CD14-positive monocyte (primary cell): ENCODE measurements around the gene POU6F2. TPM values are rescaled to one million over a fixed set of nuclear protein-coding genes. Genes with fewer than 3 reads are reported as not detected.

ENCODE experiments used
- DNase-seq, 3 donors: peaks; one replicate each; pipeline ENCODE4 v3.0.0-alpha.2; 2011 to 2022
- H2AFZ ChIP-seq: 2 replicates; pipeline ENCODE4 v1.6.0; 2012; ENCODE audit warnings: mild to moderate bottlenecking, low read depth, low read length, inconsistent platforms; ENCODE audit not compliant: insufficient read depth, poor library complexity, severe bottlenecking
- H3K27ac ChIP-seq, 2 donors: 1 replicate in 1 of 2; 2 replicates in 1 of 2; pipeline ENCODE4 v1.5.1; 2012 to 2013; ENCODE audit warnings: low read length in 2 of 2, control low read depth in 1 of 2, inconsistent platforms in 1 of 2, low read depth in 1 of 2, mild to moderate bottlenecking in 1 of 2
- H3K27me3 ChIP-seq, 2 donors: one replicate each; pipeline versions ENCODE4 v1.6.0 to v1.6.1; 2011 to 2013; ENCODE audit warnings: low read length in 2 of 2; ENCODE audit not compliant: control insufficient read depth in 2 of 2, insufficient read depth in 2 of 2
- H3K36me3 ChIP-seq, 2 donors: replicated peaks in 1 of 2; 1 replicate in 1 of 2; 2 replicates in 1 of 2; pipeline versions ENCODE4 v1.5.1 to v1.6.1; 2012 to 2013; ENCODE audit warnings: low read length in 2 of 2, control low read depth in 1 of 2, inconsistent platforms in 1 of 2, mild to moderate bottlenecking in 1 of 2; ENCODE audit not compliant: insufficient read depth in 2 of 2, control insufficient read depth in 1 of 2
- H3K4me1 ChIP-seq, 2 donors: 1 replicate in 1 of 2; 2 replicates in 1 of 2; pipeline versions ENCODE4 v1.5.1 to v1.6.1; 2012 to 2013; ENCODE audit warnings: low read length in 2 of 2, control low read depth in 1 of 2, inconsistent platforms in 1 of 2, mild to moderate bottlenecking in 1 of 2, moderate library complexity in 1 of 2; ENCODE audit not compliant: insufficient read depth in 2 of 2, control insufficient read depth in 1 of 2
- H3K4me2 ChIP-seq: replicated peaks from 2 replicates; pipeline ENCODE3; 2012; ENCODE audit warnings: low read length, moderate library complexity, mild to moderate bottlenecking; ENCODE audit not compliant: poor library complexity, severe bottlenecking; ENCODE audit errors: extremely low read depth
- H3K4me3 ChIP-seq, 3 experiments: fragments of 200-600 bp in 1 of 3; sonication (generic) in 1 of 3; replicated peaks in 1 of 3; 1 replicate in 2 of 3; 2 replicates in 1 of 3; pipeline ENCODE4 v1.5.1; 2011 to 2013; ENCODE audit warnings: low read length in 3 of 3, mild to moderate bottlenecking in 3 of 3, control low read depth in 2 of 3, low read depth in 2 of 3, inconsistent platforms in 1 of 3, moderate library complexity in 1 of 3
- H3K79me2 ChIP-seq: 2 replicates; pipeline ENCODE4 v1.6.0; 2012; ENCODE audit warnings: mild to moderate bottlenecking, control low read depth, inconsistent platforms, low read length, moderate library complexity; ENCODE audit not compliant: insufficient read depth
- H3K9ac ChIP-seq: 2 replicates; pipeline ENCODE4 v1.6.0; 2017; ENCODE audit warnings: low read length, mild to moderate bottlenecking; ENCODE audit not compliant: insufficient read depth, poor library complexity, severe bottlenecking
- H3K9me3 ChIP-seq, 2 donors: replicated peaks in 1 of 2; 1 replicate in 1 of 2; 2 replicates in 1 of 2; pipeline versions ENCODE4 v1.5.1 to v1.6.1; 2012 to 2013; ENCODE audit warnings: low read length in 2 of 2, control low read depth in 1 of 2; ENCODE audit not compliant: control insufficient read depth in 1 of 2, insufficient read depth in 1 of 2
- H4K20me1 ChIP-seq: 2 replicates; pipeline ENCODE4 v1.6.0; 2012; ENCODE audit warnings: mild to moderate bottlenecking, low read length, control low read depth, moderate library complexity; ENCODE audit not compliant: insufficient read depth
- H3K27ac Mint-ChIP-seq, 7 donors: one replicate each; pipeline ENCODE4 v1.8.0; 2020; ENCODE audit warnings: mild to moderate bottlenecking in 7 of 7, mixed read lengths in 7 of 7, moderate library complexity in 6 of 7, inconsistent platforms in 2 of 7
- H3K27me3 Mint-ChIP-seq, 3 donors: one replicate each; pipeline ENCODE4 v1.8.0; 2021 to 2022; ENCODE audit warnings: low read depth in 3 of 3, mild to moderate bottlenecking in 3 of 3, mixed read lengths in 3 of 3, moderate library complexity in 3 of 3, inconsistent platforms in 1 of 3
- H3K36me3 Mint-ChIP-seq, 2 donors: one replicate each; pipeline ENCODE4 v1.8.0; 2020; ENCODE audit warnings: mixed read lengths in 2 of 2, inconsistent platforms in 1 of 2, mild to moderate bottlenecking in 1 of 2
- H3K4me1 Mint-ChIP-seq: one replicate; pipeline ENCODE4 v1.8.0; 2020; ENCODE audit warnings: mild to moderate bottlenecking, mixed read lengths
- H3K4me3 Mint-ChIP-seq, 2 donors: one replicate each; pipeline ENCODE4 v1.8.0; 2020; ENCODE audit warnings: mild to moderate bottlenecking in 2 of 2, mixed read lengths in 2 of 2, moderate library complexity in 1 of 2
- H3K9me3 Mint-ChIP-seq, 7 donors: one replicate each; pipeline ENCODE4 v1.8.0; 2020 to 2022; ENCODE audit warnings: mixed read lengths in 7 of 7, mild to moderate bottlenecking in 6 of 7, moderate library complexity in 6 of 7, inconsistent platforms in 2 of 7
- WGBS: methylation state at CpG from one replicate; pipeline ENCODE4 v1.1.5; 2013; ENCODE audit warnings: missing lambda C conversion rate; ENCODE audit not compliant: insufficient coverage; 5-methylcytosine and 5-hydroxymethylcytosine counted together
- intact Hi-C, 2 donors: fragments of 100-400 bp; cut with micrococcal nuclease; formaldehyde crosslinking; loops; one replicate each; pipeline versions ENCODE4 v1.15.0 to v1.15.1; 2023
- polyA plus RNA-seq, 3 donors: library from polyadenylated mRNA; depleted of rRNA in 1 of 3; unstranded in 2 of 3; stranded (reverse) in 1 of 3; fragments of 300-500 nt in 2 of 3; fragments of >200 nt in 1 of 3; fragmentation: Illumina TruSeq in 2 of 3; gene quantifications; 1 replicate in 2 of 3; 2 replicates in 1 of 3; pipeline ENCODE4 v1.2.3, GENCODE V29; 2012 to 2021
- TF ChIP-seq, protein P1 (sequence below): fragments of 200-600 bp; IDR thresholded peaks from one replicate; pipeline ENCODE4 v1.8.0; 2022; ENCODE audit warnings: antibody characterized with exemption, mild to moderate bottlenecking

The POU6F2 gene
- polyA plus RNA-seq, 3 donors = not detected

DNA sequence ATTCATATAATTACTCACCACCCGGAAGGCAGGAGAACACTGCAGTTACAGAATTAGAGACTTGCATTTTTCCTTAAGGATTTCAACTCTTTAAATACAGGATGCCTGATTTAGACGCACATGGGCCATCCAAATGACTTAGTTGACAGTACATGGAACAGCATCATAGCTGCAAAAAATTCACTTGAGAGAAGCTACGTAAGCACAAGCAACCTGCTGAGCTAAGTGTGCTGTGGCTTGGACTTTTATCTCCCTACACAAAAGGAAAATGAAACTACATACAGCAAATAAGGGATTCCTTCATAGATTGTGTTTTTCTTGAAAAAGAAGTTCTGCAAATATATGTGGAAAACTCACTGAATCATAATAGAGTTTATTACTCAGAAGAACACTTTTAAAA is 152.6 kb downstream of the POU6F2 start:
- Histone ChIP-seq H3K27ac (no peak overlapping the region), H2AFZ (no peak overlapping the region), H3K27me3 (peaks cover 0 to 3% of the 10 kb centered on the region in 2 donors), H3K36me3 (no peaks in the 10 kb centered on the region), H4K20me1 (no peaks in the 10 kb centered on the region), H3K4me2 (no peak overlapping the region), H3K9ac (no peak overlapping the region), H3K9me3 (no peaks in the 10 kb centered on the region), H3K79me2 (no peaks in the 10 kb centered on the region), H3K4me1 (no peaks in the 10 kb centered on the region), H3K4me3 (no peak overlapping the region)
- WGBS = 100% methylated on average over 1 of the region's 3 CpGs
- Mint-ChIP-seq H3K27me3 (peaks cover 4 to 13% (median 11%) of the 10 kb centered on the region in 3 donors), H3K9me3 (peaks cover 0 to 6% (median 0%) of the 10 kb centered on the region in 7 donors), H3K4me3 (peak overlapping the region in 1 of 2 donors; percentile 78), H3K4me1 (peaks cover 8% of the 10 kb centered on the region), H3K36me3 (no peaks in the 10 kb centered on the region), H3K27ac (no peak overlapping the region)
- intact Hi-C loops = no loop called here
- no peak for DNase-seq
- TF ChIP-seq, protein P1, sequence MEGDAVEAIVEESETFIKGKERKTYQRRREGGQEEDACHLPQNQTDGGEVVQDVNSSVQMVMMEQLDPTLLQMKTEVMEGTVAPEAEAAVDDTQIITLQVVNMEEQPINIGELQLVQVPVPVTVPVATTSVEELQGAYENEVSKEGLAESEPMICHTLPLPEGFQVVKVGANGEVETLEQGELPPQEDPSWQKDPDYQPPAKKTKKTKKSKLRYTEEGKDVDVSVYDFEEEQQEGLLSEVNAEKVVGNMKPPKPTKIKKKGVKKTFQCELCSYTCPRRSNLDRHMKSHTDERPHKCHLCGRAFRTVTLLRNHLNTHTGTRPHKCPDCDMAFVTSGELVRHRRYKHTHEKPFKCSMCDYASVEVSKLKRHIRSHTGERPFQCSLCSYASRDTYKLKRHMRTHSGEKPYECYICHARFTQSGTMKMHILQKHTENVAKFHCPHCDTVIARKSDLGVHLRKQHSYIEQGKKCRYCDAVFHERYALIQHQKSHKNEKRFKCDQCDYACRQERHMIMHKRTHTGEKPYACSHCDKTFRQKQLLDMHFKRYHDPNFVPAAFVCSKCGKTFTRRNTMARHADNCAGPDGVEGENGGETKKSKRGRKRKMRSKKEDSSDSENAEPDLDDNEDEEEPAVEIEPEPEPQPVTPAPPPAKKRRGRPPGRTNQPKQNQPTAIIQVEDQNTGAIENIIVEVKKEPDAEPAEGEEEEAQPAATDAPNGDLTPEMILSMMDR = no peak

DNA sequence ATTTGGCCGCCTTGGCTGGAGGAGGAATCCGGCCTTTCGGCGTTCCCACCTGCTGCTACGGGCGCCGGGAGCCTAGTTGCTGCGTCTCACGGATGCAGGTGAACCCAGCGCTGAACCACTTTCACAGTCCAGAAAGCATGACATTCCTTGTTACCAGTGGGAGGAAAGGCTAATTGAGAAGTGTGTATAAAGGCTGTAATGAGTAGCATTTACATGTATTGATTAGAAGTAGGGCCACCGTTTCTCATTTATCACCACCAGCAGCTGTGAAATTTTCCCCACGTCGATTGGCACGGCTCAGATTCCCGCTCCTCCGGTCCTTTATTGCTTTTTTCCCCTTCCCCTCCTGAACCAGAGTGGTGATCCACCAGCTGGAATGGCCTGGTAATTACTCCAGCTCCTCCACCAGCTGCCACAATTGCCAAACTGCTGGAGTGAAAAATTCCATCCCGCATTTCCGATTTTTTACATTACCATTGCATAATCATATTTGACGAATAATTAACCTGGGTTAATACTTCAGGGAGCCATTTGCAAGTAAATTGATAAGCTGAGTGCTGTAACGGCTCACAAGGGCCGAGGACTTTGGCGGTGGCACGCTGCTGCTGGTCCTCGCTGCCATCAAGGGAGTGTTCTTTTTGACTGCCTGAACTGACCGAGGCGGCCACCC is 153.3 kb downstream of the POU6F2 start:
- Histone ChIP-seq H3K27me3 (peaks cover 0 to 3% of the 10 kb centered on the region in 2 donors), H2AFZ (no peak overlapping the region), H3K9ac (no peak overlapping the region), H3K79me2 (no peaks in the 10 kb centered on the region), H4K20me1 (no peaks in the 10 kb centered on the region), H3K9me3 (no peaks in the 10 kb centered on the region), H3K36me3 (no peaks in the 10 kb centered on the region), H3K27ac (no peak overlapping the region), H3K4me2 (peak overlapping the region; percentile 12), H3K4me3 (peak overlapping the region in 1 of 3 experiments; percentile 3), H3K4me1 (no peaks in the 10 kb centered on the region)
- Mint-ChIP-seq H3K27me3 (peaks cover 4 to 13% (median 11%) of the 10 kb centered on the region in 3 donors), H3K9me3 (peaks cover 0 to 6% (median 0%) of the 10 kb centered on the region in 7 donors), H3K36me3 (no peaks in the 10 kb centered on the region), H3K27ac (no peak overlapping the region), H3K4me3 (peak overlapping the region; percentile 32 to 78), H3K4me1 (peaks cover 8% of the 10 kb centered on the region)
- intact Hi-C loops = no loop called here
- TF ChIP-seq, protein P1 = no peak
- DNase-seq = no peak
- 86% methylated on average over 19 of the region's 26 CpGs for WGBS
